Coronary artery (tissue), 2 donors: Measurements from ENCODE around the gene MMD.
"Not testable (repeated sequence)": the region's sequence is repeated elsewhere in the genome, so short reads cannot be mapped to it uniquely, and the experiment has no call there.

Experiments used
- DNase-seq: peaks from one replicate; pipeline ENCODE4 v3.0.0-alpha.2; 2017; ENCODE audit warnings: low spot score
- H3K27ac ChIP-seq, 2 donors: fragments of 200-600 bp; sonication (generic); one replicate each; pipeline ENCODE4 v1.5.1; 2016 to 2019
- H3K4me3 ChIP-seq: fragments of 200-600 bp; sonication (generic); 2 replicates; pipeline ENCODE4 v1.5.1; 2016; ENCODE audit warnings: mild to moderate bottlenecking, moderate library complexity
- TF ChIP-seq, protein P1 (sequence below): fragments of 200-600 bp; sonication (generic); IDR thresholded peaks from one replicate; pipeline ENCODE4 v1.5.1; 2019; ENCODE audit warnings: antibody characterized with exemption

The MMD gene

DNA sequence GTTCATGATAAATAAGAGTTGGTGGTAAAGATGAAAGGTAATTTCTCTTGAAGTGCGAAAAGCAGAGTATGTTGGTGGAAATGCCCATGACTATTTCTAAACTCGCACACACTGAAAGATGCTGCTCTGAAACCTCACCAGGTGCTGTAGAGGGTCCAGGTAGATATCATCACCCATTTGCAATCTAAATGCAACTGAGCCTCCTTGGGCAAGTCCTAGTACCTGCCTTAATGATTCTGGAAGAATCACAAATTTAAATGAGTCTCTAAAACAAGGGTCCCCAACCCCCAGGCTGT, 5.9 kb upstream of the MMD start:
- DNase-seq: no peak
- TF ChIP-seq, protein P1, sequence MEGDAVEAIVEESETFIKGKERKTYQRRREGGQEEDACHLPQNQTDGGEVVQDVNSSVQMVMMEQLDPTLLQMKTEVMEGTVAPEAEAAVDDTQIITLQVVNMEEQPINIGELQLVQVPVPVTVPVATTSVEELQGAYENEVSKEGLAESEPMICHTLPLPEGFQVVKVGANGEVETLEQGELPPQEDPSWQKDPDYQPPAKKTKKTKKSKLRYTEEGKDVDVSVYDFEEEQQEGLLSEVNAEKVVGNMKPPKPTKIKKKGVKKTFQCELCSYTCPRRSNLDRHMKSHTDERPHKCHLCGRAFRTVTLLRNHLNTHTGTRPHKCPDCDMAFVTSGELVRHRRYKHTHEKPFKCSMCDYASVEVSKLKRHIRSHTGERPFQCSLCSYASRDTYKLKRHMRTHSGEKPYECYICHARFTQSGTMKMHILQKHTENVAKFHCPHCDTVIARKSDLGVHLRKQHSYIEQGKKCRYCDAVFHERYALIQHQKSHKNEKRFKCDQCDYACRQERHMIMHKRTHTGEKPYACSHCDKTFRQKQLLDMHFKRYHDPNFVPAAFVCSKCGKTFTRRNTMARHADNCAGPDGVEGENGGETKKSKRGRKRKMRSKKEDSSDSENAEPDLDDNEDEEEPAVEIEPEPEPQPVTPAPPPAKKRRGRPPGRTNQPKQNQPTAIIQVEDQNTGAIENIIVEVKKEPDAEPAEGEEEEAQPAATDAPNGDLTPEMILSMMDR: no peak
- no peak overlapping the region for H3K4me3 ChIP-seq
- peak overlapping the region in 1 of 2 donors; percentile 31 for H3K27ac ChIP-seq

DNA sequence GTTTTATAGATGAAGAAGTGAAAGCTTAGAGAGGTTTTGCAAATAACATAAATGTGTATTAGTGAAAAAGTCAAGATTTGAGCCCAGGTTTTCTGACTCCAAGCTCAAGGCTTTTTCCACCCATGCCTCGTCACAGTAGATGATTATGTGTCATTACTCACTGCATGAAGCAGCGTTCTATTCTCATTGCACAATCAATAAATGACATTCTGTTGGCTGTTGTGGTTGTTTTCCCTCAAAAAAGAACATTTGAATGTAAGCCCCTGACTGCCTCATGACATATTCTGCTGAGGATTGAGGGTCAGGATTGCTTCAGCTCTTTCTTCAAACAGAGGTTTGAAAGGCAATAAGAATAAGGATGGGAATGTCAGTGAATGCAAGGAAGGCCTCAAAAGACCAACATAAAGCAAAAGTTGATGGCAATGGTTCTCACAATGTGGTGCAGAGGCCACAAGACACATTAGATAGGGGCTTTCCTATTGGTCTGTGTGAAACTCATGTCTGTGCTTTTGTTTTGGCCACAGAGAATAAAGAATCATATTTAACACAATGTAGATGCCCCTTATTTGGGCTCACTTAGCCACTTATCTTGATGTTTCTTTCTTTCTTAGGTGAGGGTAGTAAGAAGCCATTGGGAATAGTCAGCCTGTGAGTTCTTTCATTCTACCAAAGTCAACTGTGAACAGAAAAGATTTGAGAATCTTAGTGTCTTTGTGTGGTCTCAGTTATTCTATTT, 5.4 kb upstream of the MMD start:
- no peak for DNase-seq
- Histone ChIP-seq H3K27ac (peak overlapping the region in 1 of 2 donors; percentile 31), H3K4me3 (no peak overlapping the region)
- TF ChIP-seq, protein P1: no peak

DNA sequence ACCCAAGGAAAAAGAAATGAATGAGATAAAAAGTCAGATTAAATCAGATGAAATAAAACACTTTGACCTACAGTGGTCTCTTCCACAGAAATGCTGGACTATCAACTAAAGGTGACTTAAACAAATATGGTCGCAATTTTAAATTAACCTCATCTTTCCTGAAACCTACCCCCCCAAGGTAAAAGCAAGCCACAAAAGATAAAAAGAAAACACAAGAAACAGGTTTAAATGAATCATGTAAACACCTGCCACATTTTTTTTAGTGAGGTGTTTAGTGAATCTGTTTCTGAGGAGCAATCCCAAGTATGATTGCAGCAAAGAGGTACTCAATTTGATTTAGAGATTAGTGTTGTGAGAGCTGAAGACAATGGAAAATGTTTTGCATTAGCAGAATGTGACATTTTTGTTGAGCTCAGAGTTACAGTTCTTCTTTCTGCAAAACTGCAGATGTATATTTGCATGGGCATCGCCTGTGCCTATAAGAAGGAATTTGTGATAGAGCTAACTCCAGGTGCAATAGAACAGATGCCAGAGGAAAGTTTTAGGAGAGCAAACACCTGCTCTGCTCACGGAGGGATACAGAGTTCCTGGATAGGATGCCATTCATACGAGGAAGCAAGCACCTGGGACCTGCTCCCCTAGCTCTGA, 3.4 kb upstream of the MMD start:
- no peak overlapping the region for H3K4me3 ChIP-seq
- TF ChIP-seq, protein P1: no peak
- DNase-seq: no peak

DNA sequence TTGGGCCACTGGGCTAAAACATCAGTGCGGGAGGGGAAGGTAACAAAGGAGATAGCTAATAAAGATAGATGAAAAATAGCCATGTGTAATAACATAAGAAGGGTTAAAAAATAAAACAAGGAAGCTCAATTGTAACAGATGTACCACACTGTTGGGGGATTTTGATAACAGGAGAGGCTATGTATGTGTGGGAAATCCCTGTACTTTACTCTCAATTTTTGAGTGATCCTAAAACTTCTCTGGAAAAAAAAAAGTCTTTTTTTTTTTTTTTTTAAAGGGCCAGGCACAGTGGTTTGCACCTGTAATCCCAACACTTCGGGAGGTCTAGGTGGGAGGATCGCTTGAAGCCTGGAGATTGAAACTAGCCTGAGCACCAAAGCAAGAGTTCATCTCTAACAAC, 1.9 kb upstream of the MMD start:
- Histone ChIP-seq H3K4me3 (no peak overlapping the region), H3K27ac (no peak overlapping the region)
- TF ChIP-seq, protein P1: no peak
- DNase-seq: no peak

More for the DNA sequence above, 3.4 kb upstream of the MMD start:
- no peak overlapping the region for H3K27ac ChIP-seq

DNA sequence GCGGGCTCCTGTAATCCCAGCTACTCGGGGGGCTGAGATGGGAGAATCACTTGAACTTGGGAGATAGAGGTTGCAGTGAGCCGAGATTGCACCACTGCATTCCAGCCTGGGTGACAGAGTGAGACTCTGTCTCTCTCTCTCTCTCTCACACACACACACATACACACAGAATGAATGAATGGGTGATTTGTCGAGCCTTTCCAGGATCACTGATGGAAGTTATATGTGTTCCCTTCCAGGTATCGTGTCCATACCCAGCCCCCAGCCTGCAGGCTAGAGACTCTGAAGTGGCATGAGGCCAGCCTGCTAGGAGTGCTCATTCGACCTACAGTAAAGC, 1.2 kb upstream of the MMD start:
- not testable (repeated sequence) for H3K27ac ChIP-seq, DNase-seq, H3K4me3 ChIP-seq

DNA sequence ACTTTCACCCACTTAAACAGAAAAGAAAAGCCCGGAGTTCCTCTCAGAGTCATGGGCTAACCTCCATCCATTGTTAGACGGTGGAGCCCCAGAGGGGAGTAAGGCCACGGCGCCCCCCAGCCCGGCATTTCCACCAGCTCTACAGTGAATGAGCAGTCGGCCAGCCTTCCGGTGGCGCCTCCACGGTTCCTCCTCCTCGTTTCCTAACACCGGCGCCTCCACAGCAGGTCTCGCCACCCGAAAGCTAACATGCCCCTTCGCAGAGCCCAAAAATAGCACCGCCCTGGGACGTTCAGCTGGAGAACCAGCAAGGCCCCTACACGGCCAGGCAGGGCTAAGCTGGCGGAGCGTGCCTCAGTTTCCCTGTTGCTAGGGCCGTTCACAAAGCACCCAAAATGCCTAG, 858 bp downstream of the MMD start:
- peak; percentile 80 for DNase-seq

DNA sequence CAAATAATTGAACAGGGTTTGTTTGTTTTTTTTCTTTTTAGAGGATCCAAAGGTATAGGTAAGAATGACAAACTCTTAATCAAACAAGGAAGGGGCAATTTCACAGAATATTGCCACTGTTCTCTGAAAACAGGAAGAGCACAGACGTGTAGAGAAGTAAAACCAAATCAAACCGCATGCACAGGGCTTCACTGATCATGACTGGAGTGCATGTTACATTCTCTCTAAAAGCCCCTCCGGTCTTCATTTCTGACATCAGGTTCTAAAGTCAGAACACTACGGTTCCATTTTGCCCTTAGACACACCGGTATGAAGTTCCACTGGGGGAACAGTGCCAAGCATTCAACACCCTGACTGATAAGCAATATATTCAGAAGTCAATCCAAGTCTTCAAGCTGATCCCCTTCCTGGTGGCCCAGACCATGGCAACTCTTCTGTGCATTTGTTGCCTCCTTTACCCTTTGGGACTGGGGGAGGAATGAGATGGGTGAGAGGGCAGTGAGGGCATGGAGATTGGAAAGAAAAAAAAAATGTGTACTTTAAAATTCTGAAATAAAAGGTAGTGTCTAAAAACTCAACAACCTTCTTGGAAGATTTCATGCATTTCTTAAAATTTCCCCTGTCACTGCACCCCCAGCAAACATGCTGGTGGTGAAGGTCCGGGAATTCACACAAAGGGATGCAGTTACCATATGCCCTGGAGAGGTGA, 1.4 kb downstream of the MMD start:
- TF ChIP-seq, protein P1: no peak
- H3K27ac ChIP-seq: peak overlapping the region; percentile 82 to 83
- DNase-seq: no peak
- peak overlapping the region; percentile 88 for H3K4me3 ChIP-seq

More for the DNA sequence above, 858 bp downstream of the MMD start:
- Histone ChIP-seq H3K4me3 (peak overlapping the region; percentile 88), H3K27ac (peak overlapping the region; percentile 82 to 83)
- TF ChIP-seq, protein P1: no peak
